SK-N-SH treated with all-trans-retinoic acid at 6 μM for 48 hours (cell line): ENCODE results near the gene EFL1.
A peak's percentile ranks its signal among the peaks of the same experiment; 100 is the strongest.

Source experiments
- ARNTL ChIP-seq: fragments of 450-650 bp; formaldehyde crosslinking; IDR thresholded peaks from 2 replicates; pipeline ENCODE4 v1.5.0; 2020; ENCODE audit warnings: low read depth, mild to moderate bottlenecking, moderate library complexity, borderline replicate concordance
- BACH2 ChIP-seq: fragments of 250-450 bp; sonication (Bioruptor Pico); IDR thresholded peaks from 2 replicates; pipeline ENCODE4 v1.9.0; 2021; ENCODE audit warnings: mild to moderate bottlenecking, borderline replicate concordance
- CSDC2 ChIP-seq: fragments of 250-450 bp; sonication (Bioruptor Pico); IDR thresholded peaks from 2 replicates; pipeline ENCODE4 v1.5.0; 2020; ENCODE audit warnings: mild to moderate bottlenecking, moderate library complexity
- SNAI2 ChIP-seq: fragments of 250-450 bp; sonication (Bioruptor Pico); IDR thresholded peaks from 2 replicates; pipeline ENCODE4 v1.5.0; 2020; ENCODE audit warnings: mild to moderate bottlenecking, moderate library complexity
- ZC3H10 ChIP-seq: fragments of 250-450 bp; sonication (Bioruptor Pico); IDR thresholded peaks from 2 replicates; pipeline ENCODE4 v1.5.1; 2021; ENCODE audit warnings: mild to moderate bottlenecking, moderate library complexity
- ZFP3 ChIP-seq: fragments of 250-450 bp; sonication (Bioruptor Pico); IDR thresholded peaks from 2 replicates; pipeline ENCODE4 v1.5.0; 2020; ENCODE audit warnings: mild to moderate bottlenecking, moderate library complexity
- ZFP30 ChIP-seq: fragments of 450-650 bp; formaldehyde crosslinking; IDR thresholded peaks from 2 replicates; pipeline ENCODE4 v1.5.0; 2022; ENCODE audit warnings: mild to moderate bottlenecking, moderate library complexity
- TF ChIP-seq, protein P1 (sequence below): fragments of 250-450 bp; sonication (Bioruptor Pico); IDR thresholded peaks from 2 replicates; pipeline ENCODE4 v1.5.1; 2021; ENCODE audit warnings: mild to moderate bottlenecking, moderate library complexity
- TF ChIP-seq, protein P2 (sequence below): fragments of 250-450 bp; sonication (Bioruptor Pico); IDR thresholded peaks from 2 replicates; pipeline ENCODE4 v1.8.0; 2020; ENCODE audit warnings: mild to moderate bottlenecking, moderate library complexity, borderline replicate concordance
- TF ChIP-seq, protein P3 (sequence below): fragments of 250-450 bp; sonication (Bioruptor Pico); IDR thresholded peaks from 2 replicates; pipeline ENCODE4 v1.5.1; 2020; ENCODE audit warnings: low read depth, mild to moderate bottlenecking, moderate library complexity

DNA sequence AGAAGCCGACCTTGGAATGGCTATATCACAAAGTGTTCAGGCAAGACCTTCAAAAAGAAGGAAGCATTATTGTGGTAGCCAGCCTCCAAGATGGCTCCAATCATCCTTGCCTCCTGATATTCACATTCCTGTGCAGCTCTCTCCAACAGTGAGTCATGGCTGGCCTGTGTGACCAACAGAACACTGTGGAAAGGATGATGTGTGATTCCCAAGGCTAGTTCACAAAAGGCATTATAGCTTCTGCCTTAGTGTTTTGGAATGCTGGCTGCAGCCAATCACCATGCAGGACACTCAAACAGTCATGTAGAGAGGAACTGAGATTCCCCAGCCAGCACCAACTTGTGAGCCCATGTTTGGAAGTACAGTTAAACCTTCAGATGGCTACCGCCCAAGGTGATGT is 102.6 kb downstream of the EFL1 start:
- TF ChIP-seq, protein P1, sequence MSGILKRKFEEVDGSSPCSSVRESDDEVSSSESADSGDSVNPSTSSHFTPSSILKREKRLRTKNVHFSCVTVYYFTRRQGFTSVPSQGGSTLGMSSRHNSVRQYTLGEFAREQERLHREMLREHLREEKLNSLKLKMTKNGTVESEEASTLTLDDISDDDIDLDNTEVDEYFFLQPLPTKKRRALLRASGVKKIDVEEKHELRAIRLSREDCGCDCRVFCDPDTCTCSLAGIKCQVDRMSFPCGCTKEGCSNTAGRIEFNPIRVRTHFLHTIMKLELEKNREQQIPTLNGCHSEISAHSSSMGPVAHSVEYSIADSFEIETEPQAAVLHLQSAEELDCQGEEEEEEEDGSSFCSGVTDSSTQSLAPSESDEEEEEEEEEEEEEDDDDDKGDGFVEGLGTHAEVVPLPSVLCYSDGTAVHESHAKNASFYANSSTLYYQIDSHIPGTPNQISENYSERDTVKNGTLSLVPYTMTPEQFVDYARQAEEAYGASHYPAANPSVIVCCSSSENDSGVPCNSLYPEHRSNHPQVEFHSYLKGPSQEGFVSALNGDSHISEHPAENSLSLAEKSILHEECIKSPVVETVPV (CRISPR knock-in tag): no peak
- TF ChIP-seq, protein P2, sequence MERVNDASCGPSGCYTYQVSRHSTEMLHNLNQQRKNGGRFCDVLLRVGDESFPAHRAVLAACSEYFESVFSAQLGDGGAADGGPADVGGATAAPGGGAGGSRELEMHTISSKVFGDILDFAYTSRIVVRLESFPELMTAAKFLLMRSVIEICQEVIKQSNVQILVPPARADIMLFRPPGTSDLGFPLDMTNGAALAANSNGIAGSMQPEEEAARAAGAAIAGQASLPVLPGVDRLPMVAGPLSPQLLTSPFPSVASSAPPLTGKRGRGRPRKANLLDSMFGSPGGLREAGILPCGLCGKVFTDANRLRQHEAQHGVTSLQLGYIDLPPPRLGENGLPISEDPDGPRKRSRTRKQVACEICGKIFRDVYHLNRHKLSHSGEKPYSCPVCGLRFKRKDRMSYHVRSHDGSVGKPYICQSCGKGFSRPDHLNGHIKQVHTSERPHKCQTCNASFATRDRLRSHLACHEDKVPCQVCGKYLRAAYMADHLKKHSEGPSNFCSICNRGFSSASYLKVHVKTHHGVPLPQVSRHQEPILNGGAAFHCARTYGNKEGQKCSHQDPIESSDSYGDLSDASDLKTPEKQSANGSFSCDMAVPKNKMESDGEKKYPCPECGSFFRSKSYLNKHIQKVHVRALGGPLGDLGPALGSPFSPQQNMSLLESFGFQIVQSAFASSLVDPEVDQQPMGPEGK (CRISPR knock-in tag): no peak
- TF ChIP-seq ARNTL (CRISPR knock-in tag) (no peak), ZC3H10 (CRISPR knock-in tag) (no peak), ZFP30 (CRISPR knock-in tag) (peak; percentile 68), SNAI2 (CRISPR knock-in tag) (peak; percentile 66; the same call in 1 of the 2 replicates), ZFP3 (0 out of 2 replicates have a peak, but pooled peaks have one; percentile 51), BACH2 (CRISPR knock-in tag) (no peak), CSDC2 (CRISPR knock-in tag) (peak; percentile 87; the same call in 1 of the 2 replicates)
- TF ChIP-seq, protein P3, sequence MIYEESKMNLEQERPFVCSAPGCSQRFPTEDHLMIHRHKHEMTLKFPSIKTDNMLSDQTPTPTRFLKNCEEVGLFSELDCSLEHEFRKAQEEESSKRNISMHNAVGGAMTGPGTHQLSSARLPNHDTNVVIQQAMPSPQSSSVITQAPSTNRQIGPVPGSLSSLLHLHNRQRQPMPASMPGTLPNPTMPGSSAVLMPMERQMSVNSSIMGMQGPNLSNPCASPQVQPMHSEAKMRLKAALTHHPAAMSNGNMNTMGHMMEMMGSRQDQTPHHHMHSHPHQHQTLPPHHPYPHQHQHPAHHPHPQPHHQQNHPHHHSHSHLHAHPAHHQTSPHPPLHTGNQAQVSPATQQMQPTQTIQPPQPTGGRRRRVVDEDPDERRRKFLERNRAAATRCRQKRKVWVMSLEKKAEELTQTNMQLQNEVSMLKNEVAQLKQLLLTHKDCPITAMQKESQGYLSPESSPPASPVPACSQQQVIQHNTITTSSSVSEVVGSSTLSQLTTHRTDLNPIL: no peak
